Left lobe of liver (tissue), 2 donors: Measurements from ENCODE around the gene SLC25A44. TPM values are rescaled to one million over a fixed set of nuclear protein-coding genes. Genes with fewer than 3 reads are reported as not detected.

Experiments
- ATAC-seq: fragments of 200-7000 bp; cut with Tn5 transposase; one replicate; pipeline ENCODE4 v1.9.1; 2020; ENCODE audit warnings: mild to moderate bottlenecking, moderate library complexity
- DNase-seq: peaks from one replicate; pipeline ENCODE4 v3.0.0-alpha.2; 2020; ENCODE audit warnings: low spot score
- total RNA-seq: library from RNA; stranded (reverse); gene quantifications from one replicate; pipeline ENCODE4 v1.2.1, GENCODE V29; 2021
- donor health status: DM: no; HTN: no; CAD: no; lungs with moderate emphysema.
- donor health status: DM: no; HTN: yes; CAD: no.

Gene SLC25A44, protein sequence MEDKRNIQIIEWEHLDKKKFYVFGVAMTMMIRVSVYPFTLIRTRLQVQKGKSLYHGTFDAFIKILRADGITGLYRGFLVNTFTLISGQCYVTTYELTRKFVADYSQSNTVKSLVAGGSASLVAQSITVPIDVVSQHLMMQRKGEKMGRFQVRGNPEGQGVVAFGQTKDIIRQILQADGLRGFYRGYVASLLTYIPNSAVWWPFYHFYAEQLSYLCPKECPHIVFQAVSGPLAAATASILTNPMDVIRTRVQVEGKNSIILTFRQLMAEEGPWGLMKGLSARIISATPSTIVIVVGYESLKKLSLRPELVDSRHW
- total RNA-seq: 25.4 TPM

DNA sequence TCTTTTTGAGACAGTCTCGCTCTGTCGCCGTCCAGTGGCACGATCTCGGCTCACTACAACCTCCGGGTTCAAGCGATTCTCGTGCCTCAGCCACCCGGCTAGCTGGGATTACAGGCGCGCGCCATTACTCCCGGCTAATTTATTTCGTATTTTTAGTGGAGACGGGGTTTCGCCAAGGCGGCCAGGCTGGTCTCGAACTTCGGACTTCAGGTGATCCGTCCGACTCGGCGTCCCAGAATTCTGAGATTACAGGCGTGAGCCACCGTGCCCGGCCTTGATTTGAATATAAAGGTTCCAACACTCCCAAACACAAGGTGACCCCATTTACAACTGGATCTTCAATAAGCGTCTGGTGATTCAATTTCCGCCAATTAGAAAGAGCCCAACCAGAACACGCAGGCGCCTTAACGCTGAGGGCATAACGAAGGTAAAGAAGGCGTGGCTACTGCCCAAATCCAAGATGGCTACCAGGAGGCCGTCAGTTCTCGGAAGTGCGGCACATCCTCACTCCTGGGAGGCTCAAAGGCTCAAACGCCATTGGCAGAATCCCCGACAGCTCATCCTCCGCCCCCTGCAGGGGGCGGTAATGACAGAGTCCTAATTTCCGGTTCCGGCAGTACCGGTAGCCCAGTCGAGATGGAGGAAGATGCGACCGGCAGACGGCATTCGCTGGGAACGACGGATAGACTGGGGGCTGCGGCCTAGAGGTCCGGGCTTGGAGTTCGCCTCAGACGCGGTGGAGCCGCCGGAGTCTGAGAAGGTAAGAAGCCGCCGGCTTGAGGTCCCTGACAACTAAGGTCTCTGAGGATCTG is at the start of gene SLC25A44:
SLC25A44 (plus strand) TSS at position 617 of the 812 bp plus-strand sequence. CDS start 5,744 bp downstream, outside the sequence.
- peak; percentile 89 for ATAC-seq

DNA sequence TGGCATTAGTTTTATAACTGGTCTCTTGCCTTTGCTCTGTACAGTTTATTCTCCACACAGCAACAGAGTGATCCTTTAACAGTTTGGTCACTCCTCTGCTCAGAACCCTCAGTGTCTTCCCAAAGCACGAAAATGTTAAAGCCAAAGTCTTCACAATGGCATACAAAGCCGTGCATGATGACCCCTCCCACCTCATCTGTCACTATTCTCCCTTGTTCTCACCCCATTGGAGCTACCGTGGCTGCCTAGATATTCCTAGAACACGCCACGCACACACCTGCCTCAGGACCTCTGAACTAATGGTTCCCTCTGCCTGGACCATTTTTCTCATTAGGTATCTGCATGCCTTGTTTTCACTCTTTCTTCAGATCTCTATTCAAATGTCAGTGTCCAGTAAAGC is 49.2 kb upstream of the SLC25A44 start:
- DNase-seq (no peak), ATAC-seq (no peak)

More for the DNA sequence above, at the start of gene SLC25A44:
- peak; percentile 98 for DNase-seq

DNA sequence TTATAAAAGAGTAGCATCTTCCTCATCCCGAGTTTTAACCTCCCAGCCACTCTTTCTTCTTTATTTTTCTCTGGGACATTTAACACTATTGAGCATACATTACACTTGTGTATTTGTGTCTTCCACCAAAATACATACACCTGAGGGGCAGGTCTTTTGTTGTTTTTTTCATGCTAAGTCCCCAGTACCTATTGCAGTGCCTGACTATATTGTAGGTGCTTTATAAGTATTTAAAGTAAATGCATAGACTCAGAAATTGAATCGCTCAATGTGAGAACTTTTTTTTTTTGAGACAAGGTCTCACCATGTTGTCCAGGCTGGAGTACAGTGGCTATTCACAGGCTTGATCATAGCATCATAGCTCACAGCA is 48.3 kb upstream of the SLC25A44 start:
- DNase-seq (no peak), ATAC-seq (no peak)

DNA sequence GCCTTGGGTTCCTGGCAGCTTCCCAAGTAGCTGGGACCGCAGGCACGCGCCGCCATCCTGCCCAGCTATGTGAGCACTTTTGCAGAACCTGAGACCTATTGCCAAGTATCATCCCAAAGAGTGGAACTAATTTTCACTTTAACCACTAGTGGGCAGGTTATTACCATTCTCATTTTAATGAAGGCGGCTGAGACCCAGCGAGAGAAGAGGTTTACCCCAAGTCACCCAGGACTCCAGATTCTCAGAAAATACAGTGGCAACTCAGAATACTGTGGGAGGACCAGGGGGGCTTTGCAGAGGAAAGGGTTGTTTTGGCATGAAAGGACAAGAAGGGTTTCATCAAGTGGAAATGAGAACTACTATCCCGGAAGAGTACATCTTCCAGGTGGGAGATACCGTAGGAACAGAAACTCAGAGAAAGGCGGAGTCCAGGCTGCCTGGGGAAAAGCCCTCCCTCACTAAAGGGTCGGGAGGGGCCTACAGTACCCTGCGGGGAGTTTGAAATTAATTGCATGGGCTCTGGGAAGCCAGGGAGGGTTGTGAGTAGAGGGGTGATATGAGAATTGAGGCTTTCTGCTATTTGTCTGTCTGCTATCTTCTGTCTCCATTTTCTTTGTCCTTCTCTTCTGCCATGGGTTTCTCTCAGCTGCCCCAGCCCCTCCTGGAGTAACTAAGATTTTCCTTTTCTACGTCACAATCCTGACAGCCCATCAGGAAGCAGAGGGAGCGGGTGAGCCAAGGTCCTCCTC is 47.7 kb upstream of the SLC25A44 start:
- peak; percentile 87 for ATAC-seq
- DNase-seq: peak; percentile 76

DNA sequence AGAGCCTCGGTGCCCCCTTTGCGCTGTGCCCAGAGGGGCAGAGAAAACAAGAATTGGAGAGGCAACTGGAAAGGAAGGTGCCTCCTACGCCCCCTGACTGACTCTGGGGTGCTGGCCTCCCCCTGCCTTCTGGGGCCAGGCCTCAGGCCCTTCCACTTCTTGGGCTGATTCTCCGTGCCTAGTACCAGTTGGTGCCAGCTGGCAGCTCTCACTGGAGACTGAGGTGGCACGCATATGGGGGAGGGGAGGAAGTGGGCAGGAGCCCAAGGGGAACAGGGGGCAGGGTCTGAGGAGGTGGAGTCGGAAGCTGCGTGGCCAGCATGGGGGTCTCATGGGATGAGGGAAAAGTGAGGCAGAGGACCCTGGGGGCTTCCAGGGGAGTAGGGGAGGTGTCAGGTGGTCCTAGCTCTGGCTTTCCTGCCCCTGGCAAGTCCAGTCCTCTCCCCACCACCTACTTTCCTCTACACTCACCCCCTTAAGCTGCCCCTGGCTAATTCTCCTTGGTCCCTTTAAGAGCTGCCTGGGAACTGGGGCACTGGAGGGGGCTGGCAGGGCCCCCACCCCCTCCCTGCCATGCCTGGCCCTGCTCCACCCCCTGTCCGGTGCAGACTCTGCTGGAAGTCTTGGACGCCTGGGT is 47.0 kb upstream of the SLC25A44 start:
- ATAC-seq (peak; percentile 59), DNase-seq (peak; percentile 66)

DNA sequence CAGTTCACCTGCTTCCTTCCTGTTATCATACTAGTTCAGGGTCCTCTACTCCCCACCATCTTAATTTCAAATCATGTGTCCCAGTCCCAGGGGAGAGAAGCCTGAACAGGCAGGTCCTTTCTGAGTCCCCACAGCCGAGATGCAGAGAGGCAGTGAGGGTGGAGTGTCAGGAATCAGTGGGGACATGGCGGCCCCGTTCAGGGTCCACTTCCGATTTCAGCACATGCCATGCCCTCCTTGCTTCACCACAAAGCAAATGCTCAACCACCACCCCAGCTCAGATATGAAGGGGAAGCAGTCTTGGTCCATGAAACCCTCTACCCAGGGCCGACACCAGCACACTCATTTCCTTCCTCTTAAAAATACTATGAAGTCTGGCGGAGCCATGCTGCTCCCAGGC is 45.7 kb upstream of the SLC25A44 start:
- ATAC-seq (no peak), DNase-seq (no peak)

DNA sequence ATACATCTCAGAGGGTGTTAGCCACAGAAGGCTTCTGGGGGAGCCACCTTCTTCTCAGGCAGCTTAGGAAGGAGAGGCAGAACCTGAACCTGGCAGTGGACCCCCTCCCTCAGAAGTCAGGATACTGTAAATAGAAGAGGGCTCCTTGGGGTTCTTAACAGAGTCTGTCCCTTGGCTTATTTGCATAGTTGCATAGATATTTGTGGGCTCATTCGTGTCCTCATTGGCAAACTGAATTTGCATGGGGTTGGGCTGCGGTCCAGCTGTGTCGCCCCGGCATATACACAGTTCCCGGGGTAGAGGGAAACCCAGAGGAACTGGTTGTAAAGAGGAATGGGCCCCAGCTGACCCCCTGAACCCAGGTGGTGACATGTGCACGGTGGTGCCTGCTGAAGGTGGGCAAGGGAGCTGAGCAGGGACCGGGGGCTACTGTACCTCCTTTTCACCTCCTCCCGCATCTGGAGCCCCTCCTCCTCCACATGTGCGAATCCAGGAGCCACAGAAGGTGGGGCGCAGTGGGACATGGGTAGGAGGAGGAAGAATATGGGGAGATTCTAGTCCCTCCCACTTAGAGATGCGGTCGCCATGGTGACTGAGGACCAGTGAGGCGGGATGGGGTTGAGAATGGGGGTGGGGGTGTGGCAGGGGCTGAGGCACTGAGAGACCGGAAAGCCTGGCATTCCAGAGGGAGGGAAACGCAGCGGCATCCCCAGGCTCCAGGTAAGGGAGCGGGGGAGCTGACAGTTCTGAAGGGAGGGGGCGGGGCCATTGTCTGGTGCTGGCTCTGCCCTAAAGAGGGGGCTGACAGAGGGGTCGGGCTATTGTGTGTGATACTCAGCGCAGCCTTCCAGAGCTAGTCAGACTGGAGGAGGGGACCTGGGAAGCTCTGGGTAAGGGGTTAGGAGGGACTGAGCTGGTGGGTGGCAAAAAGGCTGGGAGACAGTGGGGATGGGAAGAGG is 44.3 kb upstream of the SLC25A44 start:
- ATAC-seq (no peak), DNase-seq (no peak)

DNA sequence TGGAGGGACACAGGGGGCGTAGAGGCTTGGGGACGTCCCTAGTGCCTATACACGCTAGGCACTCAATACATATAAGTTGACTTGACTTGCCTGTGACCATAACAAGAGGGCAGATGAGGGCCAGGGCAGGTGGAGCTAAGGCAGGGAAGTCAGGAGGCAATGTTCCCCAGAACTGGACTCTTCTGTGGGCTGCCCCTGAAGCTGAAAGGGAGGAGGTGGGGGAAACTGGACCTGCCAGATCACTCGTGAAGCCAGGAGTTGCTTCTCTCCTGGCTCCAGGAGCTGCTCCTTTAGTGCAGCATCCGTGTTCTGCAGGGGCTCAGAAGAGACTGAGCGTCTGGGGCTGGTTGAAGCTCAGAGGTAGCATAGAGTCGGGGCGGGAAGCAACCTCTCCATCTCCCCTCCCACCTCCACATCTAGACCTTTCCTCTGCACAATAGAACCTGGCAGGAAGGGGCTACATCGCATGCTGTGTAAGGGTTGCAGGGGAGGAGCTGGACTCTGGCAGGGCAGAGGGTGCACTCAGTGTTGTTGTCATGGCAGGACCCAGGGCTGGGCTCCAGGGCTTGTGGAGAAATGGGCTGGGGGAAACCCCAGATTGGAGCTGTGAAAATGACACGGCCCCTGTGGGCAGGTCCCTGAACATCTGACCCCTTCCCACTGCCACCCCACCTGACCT is 43.4 kb upstream of the SLC25A44 start:
- no peak for ATAC-seq
- no peak for DNase-seq

DNA sequence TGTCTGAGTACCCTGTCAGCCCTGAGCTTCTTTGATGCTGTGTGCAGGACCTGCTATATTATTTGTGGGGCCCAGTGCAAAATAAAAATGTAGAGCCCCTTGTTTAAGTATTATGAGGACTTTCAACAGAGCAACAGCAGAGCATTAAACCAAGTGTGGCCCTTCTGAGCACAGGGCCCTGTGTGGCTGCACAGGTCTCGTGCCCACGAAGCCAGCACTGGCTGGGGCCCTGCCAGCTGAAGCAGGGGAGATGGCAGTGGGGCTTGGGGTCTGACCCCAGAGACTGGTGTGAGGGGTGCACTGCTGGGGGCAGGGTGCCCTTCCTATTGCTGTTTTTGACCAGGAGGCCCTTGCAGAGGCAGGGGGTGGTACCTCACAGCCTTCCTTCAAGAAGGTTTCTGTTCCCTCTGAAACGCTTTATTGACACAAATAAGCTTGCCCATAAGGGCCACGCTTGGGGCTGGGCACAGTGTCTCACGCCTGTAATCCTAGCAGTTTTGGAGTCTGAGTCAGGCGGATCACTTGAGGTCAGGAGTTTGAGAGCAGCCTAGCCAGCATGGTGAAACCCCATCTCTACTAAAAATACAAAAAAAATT is 42.7 kb upstream of the SLC25A44 start:
- no peak for DNase-seq
- ATAC-seq: no peak

DNA sequence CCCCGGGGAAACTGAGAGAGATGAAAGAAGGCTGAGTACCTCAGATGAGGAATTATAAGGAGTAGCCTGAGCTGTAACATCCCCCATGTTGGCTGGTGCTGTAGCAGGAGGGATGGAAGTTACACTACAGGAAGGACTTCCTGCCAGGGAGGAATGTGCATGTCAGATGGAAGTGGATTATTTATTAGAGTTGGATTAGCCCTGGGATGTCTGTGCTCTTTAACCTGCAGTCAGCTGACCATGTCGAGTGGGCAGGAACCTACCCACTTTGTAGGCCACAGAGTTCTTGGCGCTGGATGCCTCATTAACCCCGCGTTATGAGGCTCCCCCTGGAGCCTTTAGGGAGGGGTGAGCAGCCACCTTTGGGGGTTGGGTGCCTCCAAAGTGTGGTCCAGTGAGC is 41.3 kb upstream of the SLC25A44 start:
- no peak for DNase-seq
- no peak for ATAC-seq

DNA sequence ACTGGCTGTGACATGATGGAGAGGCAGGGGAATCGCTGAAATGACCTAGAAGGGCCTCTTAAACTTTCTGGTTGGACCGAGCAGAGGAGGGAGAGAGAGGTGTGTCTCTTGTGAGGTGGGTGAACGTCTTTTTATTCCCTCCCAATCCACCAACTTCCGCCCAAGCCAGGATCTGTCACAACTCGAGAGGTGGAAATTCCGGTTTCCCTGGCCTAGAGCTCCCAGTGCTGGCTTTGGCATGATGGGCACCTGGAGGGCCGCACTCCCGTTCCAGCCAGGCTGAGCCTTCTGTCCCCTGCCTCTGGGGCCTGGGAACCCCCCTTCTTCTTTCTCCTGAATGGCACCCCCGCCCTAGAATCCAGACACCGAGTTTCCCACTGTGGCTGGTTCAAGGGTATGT is 40.5 kb upstream of the SLC25A44 start, which contains the start of gene SEMA4A:
SEMA4A (plus strand) TSS at position 224 of the 400 bp plus-strand sequence. CDS start 994 bp downstream, outside the sequence.
- no peak for ATAC-seq
- DNase-seq: no peak

DNA sequence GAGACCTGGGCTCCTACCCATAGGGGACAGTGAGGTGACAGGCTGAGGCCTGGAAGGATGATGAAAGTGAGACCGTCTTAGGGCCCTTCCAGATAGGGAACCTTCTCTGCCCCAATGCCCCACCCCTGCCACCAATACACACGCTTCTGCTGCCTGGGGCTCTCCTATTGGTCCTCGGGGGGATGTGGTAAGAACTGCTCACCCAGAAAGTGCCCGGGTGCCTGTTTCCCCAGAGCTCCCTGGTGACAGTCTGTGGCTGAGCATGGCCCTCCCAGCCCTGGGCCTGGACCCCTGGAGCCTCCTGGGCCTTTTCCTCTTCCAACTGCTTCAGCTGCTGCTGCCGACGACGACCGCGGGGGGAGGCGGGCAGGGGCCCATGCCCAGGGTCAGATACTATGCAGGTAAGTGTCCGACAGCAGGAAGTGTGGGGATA is 39.6 kb upstream of the SLC25A44 start:
- ATAC-seq: peak; percentile 52

DNA sequence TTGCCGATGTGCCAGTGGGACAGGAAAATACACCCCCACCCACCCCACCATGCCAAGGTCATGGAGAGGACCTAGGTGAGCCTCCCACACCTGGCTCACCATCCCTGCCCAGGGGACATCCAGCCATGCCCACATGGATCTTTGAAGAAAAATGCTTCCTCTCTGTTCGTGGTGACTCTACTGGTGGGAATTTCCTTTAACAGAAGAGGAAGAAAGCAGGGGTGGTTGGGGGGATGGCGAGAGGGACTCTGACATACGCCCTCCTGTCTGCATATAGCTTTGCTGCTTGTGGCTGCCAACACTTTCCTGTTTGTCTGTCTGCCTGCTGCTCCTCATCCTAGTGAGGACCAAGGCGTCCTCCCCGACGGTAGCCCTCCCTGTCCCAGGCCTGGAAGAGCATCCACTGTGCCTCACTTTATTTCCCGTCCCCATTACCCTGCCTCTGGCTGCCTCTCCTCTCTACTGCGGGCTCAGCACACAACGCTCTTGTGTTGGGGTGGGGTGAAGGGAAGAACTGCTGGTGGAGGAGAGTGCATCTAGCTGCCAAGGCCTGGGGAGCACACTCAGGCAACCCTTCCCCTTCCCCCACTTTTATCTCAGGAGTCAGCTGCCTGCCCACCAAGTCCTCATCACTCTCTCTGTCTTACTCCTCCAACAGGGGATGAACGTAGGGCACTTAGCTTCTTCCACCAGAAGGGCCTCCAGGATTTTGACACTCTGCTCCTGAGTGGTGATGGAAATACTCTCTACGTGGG is 38.0 kb upstream of the SLC25A44 start:
- ATAC-seq (no peak), DNase-seq (no peak)

More for the DNA sequence above, 39.6 kb upstream of the SLC25A44 start:
- DNase-seq: no peak

DNA sequence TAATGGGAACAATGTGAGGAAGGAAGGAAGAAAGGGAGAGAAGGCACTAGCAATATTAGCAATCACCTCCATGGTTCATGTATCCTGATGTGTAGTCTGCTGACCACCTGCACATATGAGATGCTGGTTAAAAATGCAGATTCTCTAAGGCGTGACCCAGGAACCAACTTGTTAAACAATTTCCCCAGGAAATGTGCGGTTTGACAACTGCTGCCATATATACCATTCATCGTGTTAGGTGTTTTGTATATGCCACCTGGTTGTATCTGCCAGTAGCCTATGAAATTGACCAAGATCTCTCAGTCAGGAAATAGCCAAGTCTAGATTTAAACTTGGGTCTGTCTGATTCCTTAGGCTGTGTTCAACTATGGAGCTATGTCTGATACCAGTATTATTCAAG is 36.4 kb upstream of the SLC25A44 start:
- ATAC-seq (no peak), DNase-seq (no peak)

DNA sequence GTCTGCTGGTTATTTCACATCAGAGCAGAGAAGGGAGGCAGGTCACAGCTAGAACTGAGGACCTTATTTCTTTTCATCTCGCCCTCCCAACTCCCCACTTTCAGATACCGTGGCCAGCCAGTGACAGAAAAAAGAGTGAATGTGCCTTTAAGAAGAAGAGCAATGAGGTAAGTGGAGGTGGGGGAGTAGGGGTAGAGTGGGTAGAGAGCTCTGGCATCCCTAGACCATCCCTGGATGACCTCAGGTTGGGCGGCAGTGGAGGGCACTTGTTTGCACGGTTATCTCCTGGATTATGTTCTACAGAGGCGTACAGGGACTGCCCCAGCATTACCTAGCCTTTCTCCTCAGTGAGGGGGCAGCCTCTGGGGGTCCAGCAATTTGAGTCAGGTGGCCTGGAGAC is 35.9 kb upstream of the SLC25A44 start:
- ATAC-seq (no peak), DNase-seq (no peak)

DNA sequence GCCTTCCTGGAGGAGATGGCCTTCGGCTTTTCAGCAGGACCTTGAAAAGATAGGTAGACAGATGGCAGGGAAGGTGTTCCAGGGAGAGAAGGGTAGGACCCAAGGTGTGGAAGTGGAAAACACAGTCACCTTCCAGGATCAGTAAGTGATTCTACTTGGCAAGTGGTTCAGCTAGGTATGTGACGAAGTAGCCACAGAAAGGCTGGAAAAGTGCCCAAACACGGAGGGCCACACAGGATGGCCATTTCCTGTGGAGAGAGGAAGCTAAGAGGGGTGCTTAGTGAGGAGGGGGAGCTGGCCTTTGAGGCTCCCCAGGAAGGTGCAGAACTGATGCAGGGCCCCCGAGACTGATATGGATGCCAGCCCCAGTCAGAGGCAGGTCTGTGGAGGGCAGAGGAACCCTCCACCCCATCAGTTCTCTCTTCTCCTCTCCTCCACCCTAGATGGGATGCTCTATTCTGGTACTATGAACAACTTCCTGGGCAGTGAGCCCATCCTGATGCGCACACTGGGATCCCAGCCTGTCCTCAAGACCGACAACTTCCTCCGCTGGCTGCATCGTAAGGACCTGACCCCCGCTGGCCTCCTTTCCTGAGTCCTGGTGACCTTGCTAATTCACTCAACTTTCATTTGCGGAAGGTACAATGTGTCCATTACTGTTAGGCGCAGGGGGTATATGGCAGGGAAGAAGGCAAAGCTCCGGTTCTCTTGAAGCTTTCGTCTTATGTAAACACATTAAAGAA is 33.7 kb upstream of the SLC25A44 start:
- ATAC-seq: peak; percentile 58
- DNase-seq: no peak

DNA sequence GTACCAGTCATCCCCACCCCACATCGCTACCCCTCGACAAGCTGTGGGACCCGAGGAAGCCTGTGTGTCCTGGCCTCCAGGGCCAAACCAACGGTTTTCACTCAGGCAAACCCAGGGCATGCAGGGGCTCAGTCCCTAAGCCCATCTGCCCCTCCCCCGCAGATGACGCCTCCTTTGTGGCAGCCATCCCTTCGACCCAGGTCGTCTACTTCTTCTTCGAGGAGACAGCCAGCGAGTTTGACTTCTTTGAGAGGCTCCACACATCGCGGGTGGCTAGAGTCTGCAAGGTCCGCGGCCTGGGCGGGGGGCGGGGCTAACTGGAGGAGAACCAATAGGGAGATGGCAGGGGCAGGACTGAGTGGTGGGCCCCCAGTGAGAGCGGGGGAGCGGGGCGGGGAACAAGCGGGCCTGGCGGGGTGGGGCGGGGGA is 33.1 kb upstream of the SLC25A44 start:
- DNase-seq (peak; percentile 60), ATAC-seq (peak; percentile 75)
